CD14-positive monocyte (primary cell): Measurements from ENCODE around the gene LAMC1. TPM values are rescaled to one million over a fixed set of nuclear protein-coding genes. Genes with fewer than 3 reads are reported as not detected.

ENCODE experiments used
- DNase-seq, 3 donors: peaks; one replicate each; pipeline ENCODE4 v3.0.0-alpha.2; 2011 to 2022
- H2AFZ ChIP-seq: 2 replicates; pipeline ENCODE4 v1.6.0; 2012; ENCODE audit warnings: mild to moderate bottlenecking, low read depth, low read length, inconsistent platforms; ENCODE audit not compliant: insufficient read depth, poor library complexity, severe bottlenecking
- H3K27ac ChIP-seq, 2 donors: 1 replicate in 1 of 2; 2 replicates in 1 of 2; pipeline ENCODE4 v1.5.1; 2012 to 2013; ENCODE audit warnings: low read length in 2 of 2, control low read depth in 1 of 2, inconsistent platforms in 1 of 2, low read depth in 1 of 2, mild to moderate bottlenecking in 1 of 2
- H3K27me3 ChIP-seq, 2 donors: one replicate each; pipeline versions ENCODE4 v1.6.0 to v1.6.1; 2011 to 2013; ENCODE audit warnings: low read length in 2 of 2; ENCODE audit not compliant: control insufficient read depth in 2 of 2, insufficient read depth in 2 of 2
- H3K36me3 ChIP-seq, 2 donors: replicated peaks in 1 of 2; 1 replicate in 1 of 2; 2 replicates in 1 of 2; pipeline versions ENCODE4 v1.5.1 to v1.6.1; 2012 to 2013; ENCODE audit warnings: low read length in 2 of 2, control low read depth in 1 of 2, inconsistent platforms in 1 of 2, mild to moderate bottlenecking in 1 of 2; ENCODE audit not compliant: insufficient read depth in 2 of 2, control insufficient read depth in 1 of 2
- H3K4me1 ChIP-seq, 2 donors: 1 replicate in 1 of 2; 2 replicates in 1 of 2; pipeline versions ENCODE4 v1.5.1 to v1.6.1; 2012 to 2013; ENCODE audit warnings: low read length in 2 of 2, control low read depth in 1 of 2, inconsistent platforms in 1 of 2, mild to moderate bottlenecking in 1 of 2, moderate library complexity in 1 of 2; ENCODE audit not compliant: insufficient read depth in 2 of 2, control insufficient read depth in 1 of 2
- H3K4me2 ChIP-seq: replicated peaks from 2 replicates; pipeline ENCODE3; 2012; ENCODE audit warnings: low read length, moderate library complexity, mild to moderate bottlenecking; ENCODE audit not compliant: poor library complexity, severe bottlenecking; ENCODE audit errors: extremely low read depth
- H3K4me3 ChIP-seq, 3 experiments: fragments of 200-600 bp in 1 of 3; sonication (generic) in 1 of 3; replicated peaks in 1 of 3; 1 replicate in 2 of 3; 2 replicates in 1 of 3; pipeline ENCODE4 v1.5.1; 2011 to 2013; ENCODE audit warnings: low read length in 3 of 3, mild to moderate bottlenecking in 3 of 3, control low read depth in 2 of 3, low read depth in 2 of 3, inconsistent platforms in 1 of 3, moderate library complexity in 1 of 3
- H3K79me2 ChIP-seq: 2 replicates; pipeline ENCODE4 v1.6.0; 2012; ENCODE audit warnings: mild to moderate bottlenecking, control low read depth, inconsistent platforms, low read length, moderate library complexity; ENCODE audit not compliant: insufficient read depth
- H3K9ac ChIP-seq: 2 replicates; pipeline ENCODE4 v1.6.0; 2017; ENCODE audit warnings: low read length, mild to moderate bottlenecking; ENCODE audit not compliant: insufficient read depth, poor library complexity, severe bottlenecking
- H3K9me3 ChIP-seq, 2 donors: replicated peaks in 1 of 2; 1 replicate in 1 of 2; 2 replicates in 1 of 2; pipeline versions ENCODE4 v1.5.1 to v1.6.1; 2012 to 2013; ENCODE audit warnings: low read length in 2 of 2, control low read depth in 1 of 2; ENCODE audit not compliant: control insufficient read depth in 1 of 2, insufficient read depth in 1 of 2
- H4K20me1 ChIP-seq: 2 replicates; pipeline ENCODE4 v1.6.0; 2012; ENCODE audit warnings: mild to moderate bottlenecking, low read length, control low read depth, moderate library complexity; ENCODE audit not compliant: insufficient read depth
- H3K27ac Mint-ChIP-seq, 7 donors: one replicate each; pipeline ENCODE4 v1.8.0; 2020; ENCODE audit warnings: mild to moderate bottlenecking in 7 of 7, mixed read lengths in 7 of 7, moderate library complexity in 6 of 7, inconsistent platforms in 2 of 7
- H3K27me3 Mint-ChIP-seq, 3 donors: one replicate each; pipeline ENCODE4 v1.8.0; 2021 to 2022; ENCODE audit warnings: low read depth in 3 of 3, mild to moderate bottlenecking in 3 of 3, mixed read lengths in 3 of 3, moderate library complexity in 3 of 3, inconsistent platforms in 1 of 3
- H3K36me3 Mint-ChIP-seq, 2 donors: one replicate each; pipeline ENCODE4 v1.8.0; 2020; ENCODE audit warnings: mixed read lengths in 2 of 2, inconsistent platforms in 1 of 2, mild to moderate bottlenecking in 1 of 2
- H3K4me1 Mint-ChIP-seq: one replicate; pipeline ENCODE4 v1.8.0; 2020; ENCODE audit warnings: mild to moderate bottlenecking, mixed read lengths
- H3K4me3 Mint-ChIP-seq, 2 donors: one replicate each; pipeline ENCODE4 v1.8.0; 2020; ENCODE audit warnings: mild to moderate bottlenecking in 2 of 2, mixed read lengths in 2 of 2, moderate library complexity in 1 of 2
- H3K9me3 Mint-ChIP-seq, 7 donors: one replicate each; pipeline ENCODE4 v1.8.0; 2020 to 2022; ENCODE audit warnings: mixed read lengths in 7 of 7, mild to moderate bottlenecking in 6 of 7, moderate library complexity in 6 of 7, inconsistent platforms in 2 of 7
- CTCF ChIP-seq: fragments of 200-600 bp; IDR thresholded peaks from one replicate; pipeline ENCODE4 v1.8.0; 2022; ENCODE audit warnings: antibody characterized with exemption, mild to moderate bottlenecking
- WGBS: methylation state at CpG from one replicate; pipeline ENCODE4 v1.1.5; 2013; ENCODE audit warnings: missing lambda C conversion rate; ENCODE audit not compliant: insufficient coverage; 5-methylcytosine and 5-hydroxymethylcytosine counted together
- intact Hi-C, 2 donors: fragments of 100-400 bp; cut with micrococcal nuclease; formaldehyde crosslinking; loops; one replicate each; pipeline versions ENCODE4 v1.15.0 to v1.15.1; 2023
- polyA plus RNA-seq, 3 donors: library from polyadenylated mRNA; depleted of rRNA in 1 of 3; unstranded in 2 of 3; stranded (reverse) in 1 of 3; fragments of 300-500 nt in 2 of 3; fragments of >200 nt in 1 of 3; fragmentation: Illumina TruSeq in 2 of 3; gene quantifications; 1 replicate in 2 of 3; 2 replicates in 1 of 3; pipeline ENCODE4 v1.2.3, GENCODE V29; 2012 to 2021

The LAMC1 gene
- polyA plus RNA-seq, 3 donors: 0.34 to 1.7 (median 0.95) TPM

GRCh38 chr1:182996816-182997215 lies 26.4 kb upstream of the LAMC1 start:
- no peak overlapping the region for H3K9ac ChIP-seq

DNA sequence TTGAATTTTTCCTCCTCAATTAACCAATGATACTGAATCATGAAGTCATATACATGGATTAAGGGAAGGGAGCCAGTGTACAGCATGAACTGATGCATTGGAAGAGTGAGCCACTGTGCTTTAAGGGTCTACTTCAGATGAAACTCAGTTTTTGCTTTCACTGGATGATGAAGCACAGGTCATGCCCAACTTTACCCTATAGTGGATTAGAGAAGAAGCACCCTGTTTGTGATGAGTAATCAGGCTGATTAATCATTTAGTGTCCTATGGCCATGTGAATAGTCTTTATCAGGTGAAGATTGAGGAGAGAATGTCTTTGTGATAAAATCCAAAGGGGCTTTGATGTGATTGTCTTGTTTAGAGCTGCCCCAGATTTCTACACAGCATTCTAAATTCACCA lies 24.7 kb upstream of the LAMC1 start:
- no peaks in the 10 kb centered on the region for H3K36me3 ChIP-seq
- no peak for DNase-seq
- H3K9me3 Mint-ChIP-seq: no peaks in the 10 kb centered on the region
- no peak overlapping the region for H2AFZ ChIP-seq
- H3K4me1 ChIP-seq: no peaks in the 10 kb centered on the region
- H3K27me3 ChIP-seq: peaks cover 0 to 2% of the 10 kb centered on the region in 2 donors
- H3K9me3 ChIP-seq: no peaks in the 10 kb centered on the region
- H3K4me1 Mint-ChIP-seq: no peaks in the 10 kb centered on the region
- peaks cover 0 to 9% (median 6%) of the 10 kb centered on the region in 3 donors for H3K27me3 Mint-ChIP-seq
- no peak overlapping the region for H3K4me2 ChIP-seq
- no peak overlapping the region for H3K27ac ChIP-seq
- H3K4me3 Mint-ChIP-seq: no peak overlapping the region
- no peaks in the 10 kb centered on the region for H4K20me1 ChIP-seq
- H3K79me2 ChIP-seq: no peaks in the 10 kb centered on the region
- no peak overlapping the region for H3K9ac ChIP-seq
- H3K27ac Mint-ChIP-seq: no peak overlapping the region
- TF ChIP-seq CTCF: no peak
- H3K4me3 ChIP-seq: no peak overlapping the region
- intact Hi-C loops: no loop called here
- no peaks in the 10 kb centered on the region for H3K36me3 Mint-ChIP-seq

More at GRCh38 chr1:182996816-182997215, 26.4 kb upstream of the LAMC1 start:
- Mint-ChIP-seq H3K9me3 (no peaks in the 10 kb centered on the region), H3K36me3 (no peaks in the 10 kb centered on the region), H3K4me1 (no peaks in the 10 kb centered on the region), H3K4me3 (no peak overlapping the region), H3K27me3 (peaks cover 0 to 8% (median 5%) of the 10 kb centered on the region in 3 donors), H3K27ac (no peak overlapping the region)
- TF ChIP-seq CTCF: no peak
- Histone ChIP-seq H4K20me1 (no peaks in the 10 kb centered on the region), H3K4me1 (no peaks in the 10 kb centered on the region), H3K36me3 (no peaks in the 10 kb centered on the region), H3K9me3 (no peaks in the 10 kb centered on the region), H3K27me3 (peaks cover 0 to 2% of the 10 kb centered on the region in 2 donors), H3K4me2 (no peak overlapping the region), H3K27ac (no peak overlapping the region), H3K79me2 (no peaks in the 10 kb centered on the region), H2AFZ (no peak overlapping the region), H3K4me3 (no peak overlapping the region)
- intact Hi-C loops: no loop called here
- DNase-seq: no peak
- no CpG with 5 or more reads among the region's 1 CpG for WGBS
